ENCODE measurements around the gene PTPRG.

Gene PTPRG

DNA sequence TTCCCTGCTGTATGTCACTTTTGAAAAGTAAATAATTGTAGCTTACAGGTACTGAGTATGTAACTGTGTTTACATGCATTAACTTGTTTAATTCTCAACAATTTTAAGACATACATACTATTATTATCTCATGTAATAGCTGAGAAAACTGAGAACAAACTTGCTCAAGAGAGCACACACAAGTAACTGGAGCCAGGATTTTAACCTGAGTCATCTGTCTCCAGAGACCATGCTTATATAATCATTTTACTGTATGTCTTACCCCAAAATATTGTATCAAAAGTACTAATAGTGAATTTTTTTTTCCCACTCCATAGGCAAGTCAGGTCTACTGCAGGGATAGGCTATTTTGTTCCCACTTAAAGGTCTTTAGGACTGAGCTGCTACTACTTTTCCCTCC, 716.6 kb downstream of the PTPRG start:
- DNase-seq (ENCODE audit: low read depth) = no peak

DNA sequence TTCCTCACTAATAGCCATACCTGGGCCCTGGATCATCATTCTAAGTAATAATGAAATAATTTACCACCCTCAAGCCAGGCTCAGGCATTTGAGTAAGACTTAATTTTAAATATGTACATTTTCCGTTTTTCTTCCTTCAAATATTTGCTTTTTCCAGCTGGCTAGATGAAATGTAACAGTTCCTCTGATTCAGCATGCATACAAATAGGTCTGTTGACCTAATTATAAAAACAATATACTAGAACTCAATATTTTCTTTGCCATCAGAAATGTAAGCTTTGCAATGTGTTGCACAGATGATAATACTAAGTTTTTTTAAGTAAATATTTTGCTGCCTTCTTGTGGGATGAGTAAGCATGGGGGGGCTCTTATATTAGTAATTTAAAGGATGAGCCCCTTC, 720.4 kb downstream of the PTPRG start:
- no peak for DNase-seq (ENCODE audit: low read depth)

- DNase-seq (ENCODE audit: low read depth) = no peak
Observed at GRCh38 chr3:62284442-62284841, 723.1 kb downstream of the PTPRG start.

DNA sequence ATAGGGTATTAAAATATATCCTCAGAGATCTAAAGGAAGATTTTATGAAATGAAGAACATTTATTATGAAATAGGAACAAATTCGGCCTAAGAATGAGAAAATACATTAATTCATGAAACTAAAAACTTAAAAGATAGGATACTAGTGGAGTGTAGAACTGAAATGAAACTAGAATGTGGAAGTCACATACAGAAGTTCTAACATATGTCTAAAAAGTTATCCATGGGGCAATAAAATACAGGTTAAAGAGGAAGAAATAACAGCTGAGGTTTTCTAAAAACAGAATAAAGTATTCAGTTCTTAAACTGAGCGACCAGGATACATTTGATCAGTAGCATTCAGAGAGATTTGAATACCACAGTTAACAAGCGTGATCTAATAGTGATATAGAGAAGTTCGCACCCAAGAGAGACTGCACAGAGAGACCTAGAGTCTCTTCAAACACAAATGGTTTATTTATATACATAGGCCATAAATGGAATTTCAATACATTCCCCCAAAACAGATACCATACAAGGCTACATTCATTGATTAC, 726.1 kb downstream of the PTPRG start:
- no peak for DNase-seq (ENCODE audit: low read depth)

DNA sequence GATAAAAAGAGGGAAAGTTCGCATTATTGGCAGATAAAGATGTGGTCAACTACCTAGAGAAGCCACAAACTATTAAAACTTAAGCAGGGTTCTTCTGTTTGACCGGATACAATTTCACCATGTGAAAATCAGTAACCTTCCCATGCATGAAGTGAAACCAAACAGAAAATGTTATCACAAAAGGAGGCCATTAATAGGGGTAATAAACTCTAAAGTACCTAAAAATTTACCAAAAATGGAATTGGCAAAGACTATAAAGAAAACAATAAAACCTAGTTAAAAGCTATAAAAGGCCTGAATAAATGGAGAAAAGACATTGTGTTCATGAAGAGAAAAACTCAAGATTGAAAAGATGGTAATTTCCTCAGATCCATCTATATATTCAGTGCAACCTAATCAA, 728.6 kb downstream of the PTPRG start:
- no peak for DNase-seq (ENCODE audit: low read depth)

DNA sequence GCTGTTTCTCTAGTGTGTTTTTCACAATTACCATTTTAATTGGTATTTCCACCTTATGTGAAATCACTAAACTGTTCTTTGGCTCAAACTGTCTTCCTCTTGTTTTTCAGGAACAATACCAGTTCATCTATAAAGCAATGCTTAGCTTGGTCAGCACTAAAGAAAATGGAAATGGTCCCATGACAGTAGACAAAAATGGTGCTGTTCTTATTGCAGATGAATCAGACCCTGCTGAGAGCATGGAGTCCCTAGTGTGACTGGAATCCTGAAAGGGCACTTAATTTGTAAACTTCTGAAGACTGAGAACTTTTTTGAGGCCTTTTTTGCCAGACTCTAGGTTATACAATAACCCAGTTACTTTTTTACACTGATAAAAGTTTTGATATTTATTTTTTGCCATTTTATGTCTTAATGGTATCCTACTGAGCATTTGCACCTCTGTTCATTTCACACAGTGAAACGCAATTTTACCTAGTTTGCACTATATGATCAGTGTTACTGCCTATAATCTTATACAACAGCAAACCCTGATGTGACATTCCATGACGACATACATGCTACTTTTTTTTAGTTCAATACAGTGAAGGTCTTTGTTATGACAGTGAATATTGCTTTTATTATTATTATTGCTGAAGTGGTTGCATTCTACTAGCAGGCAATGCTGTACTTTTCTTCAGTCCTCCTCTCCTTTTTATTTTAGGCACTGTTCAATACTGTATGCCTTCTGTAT, 731.8 kb downstream of the PTPRG start:
- DNase-seq (ENCODE audit: low read depth) = no peak

DNA sequence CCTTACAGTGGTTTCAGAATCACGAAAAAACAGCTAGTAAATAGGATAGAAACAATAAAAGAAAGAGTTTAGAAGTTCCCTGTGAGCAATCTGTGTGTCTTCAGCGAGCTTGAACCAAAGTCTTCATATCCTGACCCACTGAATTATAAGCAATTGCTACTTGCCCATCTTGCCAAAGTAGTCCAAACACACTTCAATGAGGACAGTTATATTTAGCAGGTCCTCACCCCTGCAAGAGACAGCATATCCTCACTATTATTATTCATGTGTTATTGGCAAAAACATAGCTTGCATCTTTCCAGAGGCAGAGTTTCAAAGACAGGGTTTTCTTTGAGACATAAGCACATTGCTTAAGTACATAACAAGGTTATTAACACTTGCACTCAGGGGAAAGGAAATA, 734.2 kb downstream of the PTPRG start:
- no peak for DNase-seq (ENCODE audit: low read depth)

GRCh38 chr3:62300617-62301016, 739.2 kb downstream of the PTPRG start:
- no peak for DNase-seq (ENCODE audit: low read depth)

DNA sequence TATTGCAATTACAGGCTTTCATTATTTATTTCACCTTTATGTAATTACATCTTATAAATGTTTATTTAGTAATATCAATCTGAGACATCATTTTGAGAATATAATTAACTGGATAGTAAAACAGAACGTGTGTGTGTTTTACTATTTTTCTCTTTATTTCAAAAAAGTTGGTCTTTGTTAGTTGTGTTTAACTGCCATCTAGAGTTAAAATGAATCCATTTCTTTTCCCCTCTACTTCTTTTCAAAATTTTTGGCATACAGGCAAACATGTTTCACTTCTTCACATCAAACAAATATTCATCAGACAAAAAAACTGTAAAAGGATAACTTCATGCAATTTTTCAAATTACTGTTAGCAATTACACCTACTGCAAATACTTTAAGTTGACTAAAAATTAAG, 750.8 kb downstream of the PTPRG start:
- no peak for DNase-seq (ENCODE audit: low read depth)

GRCh38 chr3:62316525-62316924, 755.2 kb downstream of the PTPRG start:
- DNase-seq (ENCODE audit: low read depth) = no peak

GRCh38 chr3:62318365-62318751, 757.0 kb downstream of the PTPRG start:
- DNase-seq (ENCODE audit: low read depth) = no peak

DNA sequence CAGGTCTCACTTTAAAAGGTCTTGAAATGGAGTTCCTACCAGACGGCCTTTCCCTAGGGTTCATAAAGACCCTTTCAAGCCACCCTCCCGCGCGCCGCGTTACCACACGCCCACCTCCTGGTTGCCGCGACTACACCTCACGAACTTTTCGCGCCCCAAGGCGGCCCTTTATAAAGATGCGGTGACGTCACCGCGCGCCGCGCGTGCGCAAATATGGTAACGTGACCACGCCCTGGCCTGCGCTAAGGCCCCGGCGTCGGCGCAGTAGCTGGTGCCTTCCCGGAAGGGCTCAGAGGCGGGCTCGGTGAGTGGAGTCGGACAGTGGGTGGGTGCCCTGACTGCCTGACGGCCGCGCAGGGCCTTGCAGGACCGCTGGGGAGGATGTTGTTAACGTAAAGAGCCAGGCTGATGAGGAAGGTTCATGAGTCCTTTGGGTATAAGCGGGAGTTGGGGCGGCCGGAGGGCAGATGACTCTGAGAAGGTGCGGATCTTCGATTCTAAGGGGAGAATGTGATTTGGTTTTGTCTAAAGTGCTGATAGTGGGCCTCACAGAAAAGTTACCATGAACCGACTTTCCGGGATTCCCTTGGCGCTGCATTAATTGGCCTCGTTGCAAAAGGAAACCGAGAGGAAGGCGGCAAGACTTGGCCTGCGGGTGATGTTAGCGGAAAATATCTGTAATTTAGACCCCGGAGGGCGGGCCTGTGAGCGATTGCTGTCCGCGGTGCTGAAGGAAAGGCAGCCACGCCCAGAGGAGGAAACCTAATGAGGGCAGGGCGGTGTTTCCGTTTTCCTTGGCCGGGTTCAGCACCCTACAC, 757.6 kb downstream of the PTPRG start:
- peak; percentile 44 for DNase-seq (ENCODE audit: low read depth)

DNA sequence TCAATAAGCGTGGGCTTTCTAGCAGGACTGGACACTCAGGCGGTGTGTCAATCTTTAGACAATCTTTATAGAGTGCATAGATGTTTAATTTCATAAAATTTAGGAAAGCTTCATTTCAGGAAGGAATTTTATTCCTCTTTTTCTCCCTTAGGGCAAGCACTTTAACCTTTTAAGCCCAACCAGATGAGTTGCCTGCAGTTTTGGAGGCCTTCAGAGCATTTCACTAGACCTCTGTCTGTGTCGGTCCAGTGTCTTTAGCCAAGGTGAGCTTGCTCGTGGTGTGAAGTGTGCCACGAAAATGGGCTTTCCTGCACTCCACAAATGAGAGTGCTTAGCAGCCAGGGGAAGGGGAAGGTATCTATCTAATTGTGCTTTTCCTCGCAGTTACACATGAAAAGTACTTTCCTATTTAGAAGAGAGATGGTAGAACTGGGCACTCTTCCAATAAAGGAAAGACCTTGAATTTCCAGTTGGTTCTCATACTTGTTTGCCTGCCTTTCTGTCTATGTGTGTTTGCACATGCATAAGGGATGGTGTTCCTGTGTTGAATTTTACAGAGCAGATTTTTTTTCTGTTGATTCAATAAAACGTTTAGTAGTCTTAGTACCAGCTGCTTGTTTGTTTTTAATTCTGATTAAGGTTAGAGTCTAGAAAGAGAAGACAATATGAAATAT, 758.3 kb downstream of the PTPRG start:
- no peak for DNase-seq (ENCODE audit: low read depth)

GRCh38 chr3:62323241-62323640, 761.9 kb downstream of the PTPRG start:
- DNase-seq (ENCODE audit: low read depth) = no peak

- no peak for DNase-seq (ENCODE audit: low read depth)
Observed at GRCh38 chr3:62325896-62326295, 764.5 kb downstream of the PTPRG start.

DNA sequence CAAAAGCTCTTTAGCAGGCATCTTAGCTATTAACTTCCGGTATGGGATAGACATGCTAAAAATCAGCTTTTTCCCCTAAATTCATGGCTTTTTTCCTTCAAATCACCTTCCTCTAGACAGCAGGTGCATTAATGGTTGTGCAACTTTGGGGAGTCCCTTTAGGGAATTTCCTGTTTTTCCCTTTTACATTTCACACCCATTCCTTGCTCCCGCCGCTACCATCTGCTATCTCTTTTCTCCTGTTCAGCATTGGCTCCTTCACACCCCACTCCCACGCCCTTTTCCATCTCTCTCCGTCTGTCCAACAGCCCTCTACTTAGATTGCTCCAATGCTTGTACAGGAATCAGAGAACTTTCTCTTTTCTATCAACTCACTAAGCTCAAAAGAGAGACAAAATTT, 768.6 kb downstream of the PTPRG start:
- DNase-seq (ENCODE audit: low read depth) = no peak

DNA sequence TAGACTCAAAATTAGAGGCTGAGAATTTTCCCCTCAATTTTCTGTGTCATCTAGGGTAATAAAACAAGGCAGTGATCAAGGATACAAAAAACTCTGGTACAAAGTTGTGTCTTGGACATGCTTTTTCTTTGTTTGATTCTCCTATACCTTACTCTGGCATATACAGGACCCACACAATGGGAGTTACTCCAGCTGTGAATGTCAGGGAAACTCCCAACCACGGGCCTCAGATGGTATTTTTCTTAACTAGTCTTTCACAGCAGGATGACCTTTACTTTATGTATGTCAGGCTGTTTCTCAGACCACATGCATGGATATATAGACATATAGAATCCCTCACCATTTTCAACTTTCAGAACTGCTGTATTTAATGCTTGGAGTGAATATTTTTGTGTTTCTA, 770.6 kb downstream of the PTPRG start:
- DNase-seq (ENCODE audit: low read depth) = no peak

GRCh38 chr3:62332835-62333244, 771.5 kb downstream of the PTPRG start:
- DNase-seq (ENCODE audit: low read depth) = peak; percentile 13

DNA sequence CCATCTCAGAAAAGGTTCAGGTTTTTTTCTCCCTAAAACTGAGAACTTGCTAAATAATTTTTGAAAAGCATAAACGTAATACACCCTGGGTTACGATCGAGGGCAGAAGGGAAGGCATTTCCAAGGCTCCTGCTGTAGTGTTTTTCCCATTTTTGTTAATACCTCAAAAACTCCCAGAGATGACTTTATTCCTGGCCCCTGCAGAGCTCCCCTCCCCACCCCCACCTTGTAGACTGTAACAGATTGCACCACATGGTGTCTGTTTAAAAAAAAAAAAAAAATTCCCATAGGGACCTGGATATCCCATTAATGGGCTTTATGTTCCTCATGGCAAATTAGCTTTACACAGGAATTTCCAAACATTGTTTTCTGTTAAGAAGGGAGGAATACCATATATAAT, 773.8 kb downstream of the PTPRG start:
- no peak for DNase-seq (ENCODE audit: low read depth)

- no peak for DNase-seq (ENCODE audit: low read depth)
Observed at GRCh38 chr3:62343755-62344154, 782.4 kb downstream of the PTPRG start.
